ENCODE measurements around the gene SLC9C2.
A peak's percentile ranks its signal among the peaks of the same experiment; 100 is the strongest.

Gene SLC9C2

DNA sequence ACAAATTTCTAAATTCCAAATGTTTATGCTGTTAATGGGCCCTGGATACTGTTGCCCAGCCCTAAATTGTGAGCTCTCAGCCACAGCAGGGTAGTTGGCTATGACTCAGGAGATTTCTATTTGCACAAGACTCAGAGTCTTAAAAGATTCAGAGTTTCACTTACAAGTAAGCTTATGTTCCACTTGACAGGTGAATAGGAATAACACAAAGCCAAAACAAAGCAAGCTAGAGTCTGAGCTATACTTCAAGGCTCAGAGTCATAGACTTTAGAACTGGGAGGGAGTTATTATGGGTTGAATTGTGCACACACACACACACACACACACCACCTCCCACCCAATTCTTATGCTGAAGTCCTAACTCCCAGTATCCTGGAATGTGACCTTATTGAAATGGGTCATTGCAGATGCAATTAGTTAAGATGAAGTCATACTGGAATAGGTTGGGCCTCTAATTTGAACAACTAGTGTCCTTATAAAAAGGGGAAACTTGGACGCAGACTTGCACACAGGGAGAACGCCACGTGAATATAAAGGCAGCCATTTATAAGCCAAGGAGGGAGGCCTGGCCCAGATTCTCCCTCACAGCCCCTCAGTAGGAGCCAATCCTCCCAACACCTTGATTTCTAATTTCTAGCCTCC, 95.5 kb downstream of the SLC9C2 start:
- TF ChIP-seq, protein P1, sequence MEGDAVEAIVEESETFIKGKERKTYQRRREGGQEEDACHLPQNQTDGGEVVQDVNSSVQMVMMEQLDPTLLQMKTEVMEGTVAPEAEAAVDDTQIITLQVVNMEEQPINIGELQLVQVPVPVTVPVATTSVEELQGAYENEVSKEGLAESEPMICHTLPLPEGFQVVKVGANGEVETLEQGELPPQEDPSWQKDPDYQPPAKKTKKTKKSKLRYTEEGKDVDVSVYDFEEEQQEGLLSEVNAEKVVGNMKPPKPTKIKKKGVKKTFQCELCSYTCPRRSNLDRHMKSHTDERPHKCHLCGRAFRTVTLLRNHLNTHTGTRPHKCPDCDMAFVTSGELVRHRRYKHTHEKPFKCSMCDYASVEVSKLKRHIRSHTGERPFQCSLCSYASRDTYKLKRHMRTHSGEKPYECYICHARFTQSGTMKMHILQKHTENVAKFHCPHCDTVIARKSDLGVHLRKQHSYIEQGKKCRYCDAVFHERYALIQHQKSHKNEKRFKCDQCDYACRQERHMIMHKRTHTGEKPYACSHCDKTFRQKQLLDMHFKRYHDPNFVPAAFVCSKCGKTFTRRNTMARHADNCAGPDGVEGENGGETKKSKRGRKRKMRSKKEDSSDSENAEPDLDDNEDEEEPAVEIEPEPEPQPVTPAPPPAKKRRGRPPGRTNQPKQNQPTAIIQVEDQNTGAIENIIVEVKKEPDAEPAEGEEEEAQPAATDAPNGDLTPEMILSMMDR (IDR thresholded peaks at IDR 0.05; ENCODE audit: insufficient read depth, low read depth, low read length, missing control alignments): no peak

DNA sequence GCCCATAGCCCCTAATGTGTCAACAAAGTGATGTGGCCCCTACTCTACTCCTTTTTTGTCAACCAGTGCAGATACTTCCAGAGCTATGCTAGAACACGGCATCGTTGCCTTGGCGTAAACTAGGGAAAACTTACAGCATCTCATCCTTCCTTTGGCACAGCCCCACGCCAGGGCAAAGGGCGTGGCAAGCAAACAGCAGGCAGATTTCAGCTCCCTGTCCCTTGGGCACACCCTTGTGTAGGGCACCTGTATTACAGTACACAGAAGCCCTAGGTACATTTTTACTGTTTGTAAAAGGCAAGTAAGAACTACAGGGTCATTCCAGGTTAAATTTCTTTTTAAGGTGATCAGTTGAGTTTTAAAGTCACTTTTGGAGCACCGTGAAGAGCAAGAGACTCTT, 96.4 kb downstream of the SLC9C2 start:
- no peak overlapping the region for H3K4me3 ChIP-seq (ENCODE audit: low read depth, low read length)
- TF ChIP-seq, protein P1 (IDR thresholded peaks at IDR 0.05; ENCODE audit: insufficient read depth, low read depth, low read length, missing control alignments): peak; percentile 32
- DNase-seq (ENCODE audit: low read depth): peak; percentile 32

More for the DNA sequence above, 95.5 kb downstream of the SLC9C2 start:
- DNase-seq (ENCODE audit: low read depth): no peak
- no peak overlapping the region for H3K4me3 ChIP-seq (ENCODE audit: low read depth, low read length)

DNA sequence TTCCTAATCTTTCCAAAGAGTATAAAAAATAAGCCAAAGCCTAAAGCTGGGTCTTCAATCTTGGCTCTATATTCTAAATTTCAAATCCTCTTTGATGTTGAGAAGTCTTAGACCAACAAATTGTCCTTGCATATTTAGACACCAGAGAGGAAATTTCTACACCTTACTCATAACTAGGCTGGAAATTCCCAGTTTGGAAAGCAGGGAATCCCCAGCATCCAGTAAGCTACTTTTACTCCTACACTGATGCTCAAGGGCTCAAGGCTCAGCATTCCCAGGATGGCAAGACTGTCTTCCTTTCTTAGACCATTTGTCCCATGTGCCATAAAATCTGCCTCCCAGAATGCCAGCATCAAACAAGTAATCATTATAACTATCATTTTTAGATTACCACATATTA, 97.5 kb downstream of the SLC9C2 start:
- DNase-seq (ENCODE audit: low read depth): no peak
- H3K4me3 ChIP-seq (ENCODE audit: low read depth, low read length): no peak overlapping the region
- TF ChIP-seq, protein P1 (IDR thresholded peaks at IDR 0.05; ENCODE audit: insufficient read depth, low read depth, low read length, missing control alignments): no peak

DNA sequence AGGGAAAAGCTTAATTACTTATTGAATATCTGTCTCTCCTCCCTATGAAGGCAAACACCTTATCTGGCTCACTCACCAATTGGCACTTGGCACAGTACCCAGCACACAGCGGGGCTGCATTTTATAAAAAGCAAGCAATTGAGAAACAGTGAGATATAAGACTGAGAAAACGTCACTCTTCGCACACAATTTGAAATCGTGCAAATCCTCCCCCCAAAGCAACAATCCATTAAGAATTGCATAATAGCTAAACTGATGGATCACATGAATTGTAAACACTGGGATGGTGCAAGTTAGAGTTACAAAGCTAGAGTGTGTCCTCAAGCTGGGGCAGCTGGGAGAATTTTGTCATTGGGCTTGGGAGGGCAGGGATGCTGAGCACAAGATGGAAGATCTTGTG, 98.6 kb downstream of the SLC9C2 start:
- no peak overlapping the region for H3K4me3 ChIP-seq (ENCODE audit: low read depth, low read length)
- no peak for DNase-seq (ENCODE audit: low read depth)
- TF ChIP-seq, protein P1 (IDR thresholded peaks at IDR 0.05; ENCODE audit: insufficient read depth, low read depth, low read length, missing control alignments): no peak

DNA sequence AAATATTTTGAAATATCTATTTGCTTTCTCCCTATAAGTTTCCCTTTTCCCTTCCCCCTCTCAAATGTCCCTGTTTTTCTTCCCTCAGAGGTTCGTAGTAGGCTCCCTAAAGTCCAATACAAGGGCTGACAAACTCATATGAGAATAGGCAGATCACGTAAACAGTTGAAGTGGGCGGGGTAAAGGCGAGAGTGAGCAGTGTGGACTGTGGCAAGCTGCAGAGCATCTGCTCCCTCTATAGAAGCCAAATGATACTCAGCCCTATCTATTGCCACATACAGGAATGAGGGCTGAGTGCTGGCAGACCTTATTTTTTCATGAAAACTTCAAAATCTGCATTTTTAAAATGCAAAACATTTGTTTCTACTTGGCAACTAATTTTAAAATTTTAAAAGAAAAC, 99.5 kb downstream of the SLC9C2 start:
- peak; percentile 19 for DNase-seq (ENCODE audit: low read depth)

DNA sequence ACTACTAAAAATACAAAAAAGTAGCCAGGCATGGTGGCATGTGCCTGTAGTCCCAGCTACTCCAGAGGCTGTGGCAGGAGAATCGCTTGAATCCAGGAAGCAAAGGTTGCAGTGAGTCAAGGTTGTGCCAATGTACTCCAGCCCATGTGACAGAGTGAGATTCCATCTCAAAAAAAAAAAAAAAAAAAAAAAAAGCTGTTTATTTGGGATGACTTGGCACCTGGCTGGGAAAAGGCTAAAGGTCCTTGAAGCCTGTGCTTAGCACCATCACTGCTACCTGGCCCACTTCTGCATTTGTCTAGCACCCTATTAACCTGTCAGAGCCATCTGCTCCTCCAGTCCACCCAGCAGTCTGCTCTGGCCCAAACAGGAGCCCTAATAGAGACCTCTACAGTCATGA, 100.8 kb downstream of the SLC9C2 start:
- no peak for DNase-seq (ENCODE audit: low read depth)
- TF ChIP-seq, protein P1 (IDR thresholded peaks at IDR 0.05; ENCODE audit: insufficient read depth, low read depth, low read length, missing control alignments): no peak
- H3K4me3 ChIP-seq (ENCODE audit: low read depth, low read length): no peak overlapping the region

More for the DNA sequence above, 99.5 kb downstream of the SLC9C2 start:
- no peak overlapping the region for H3K4me3 ChIP-seq (ENCODE audit: low read depth, low read length)
- TF ChIP-seq, protein P1 (IDR thresholded peaks at IDR 0.05; ENCODE audit: insufficient read depth, low read depth, low read length, missing control alignments): no peak

DNA sequence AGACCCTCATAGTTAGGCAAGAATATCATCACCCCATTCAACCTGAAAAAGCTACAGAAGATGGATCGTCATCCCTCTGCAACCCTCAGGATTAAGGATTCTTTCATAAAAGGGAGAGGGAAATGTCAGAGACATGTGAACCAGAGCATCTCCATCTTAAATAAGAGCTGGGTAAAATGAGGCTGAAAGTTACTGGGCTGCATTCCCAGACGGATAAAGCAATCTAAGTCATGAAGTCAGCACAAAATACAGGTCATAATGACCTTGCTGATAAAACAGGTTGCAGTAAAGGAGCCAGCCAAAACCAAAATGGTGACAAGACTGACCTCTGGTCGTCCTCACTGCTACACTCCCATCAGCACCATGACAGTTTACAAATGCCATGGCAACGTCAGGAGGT, 103.1 kb downstream of the SLC9C2 start:
- H3K4me3 ChIP-seq (ENCODE audit: low read depth, low read length): no peak overlapping the region
- DNase-seq (ENCODE audit: low read depth): no peak
- TF ChIP-seq, protein P1 (IDR thresholded peaks at IDR 0.05; ENCODE audit: insufficient read depth, low read depth, low read length, missing control alignments): no peak
